AG09319 (cell line): ENCODE data around the gene CAMK2G.
"Not testable (repeated sequence)": the region's sequence is repeated elsewhere in the genome, so short reads cannot be mapped to it uniquely, and the experiment has no call there.

Source experiments
- DNase-seq: peaks from one replicate; pipeline ENCODE4 v3.0.0-alpha.2; 2010; ENCODE audit warnings: low read depth; ENCODE audit errors: extremely low read depth
- CTCF ChIP-seq: IDR thresholded peaks from 2 replicates; pipeline ENCODE4 v1.5.1; 2011; ENCODE audit warnings: low read depth, mild to moderate bottlenecking, inconsistent platforms, low read length, moderate library complexity

CAMK2G gene

GRCh38 chr10:73899423-73899822 is 25.1 kb upstream of the CAMK2G start:
- no peak for TF ChIP-seq CTCF
- no peak for DNase-seq

GRCh38 chr10:73898730-73899410 is 24.5 kb upstream of the CAMK2G start:
- no peak for DNase-seq
- TF ChIP-seq CTCF = no peak

- no peak for DNase-seq
- no peak for TF ChIP-seq CTCF
Measured at GRCh38 chr10:73897693-73898092, 23.3 kb upstream of the CAMK2G start.

GRCh38 chr10:73895381-73895780 is 21.0 kb upstream of the CAMK2G start:
- DNase-seq = not testable (repeated sequence)

- no peak for DNase-seq
- no peak for TF ChIP-seq CTCF
Measured at GRCh38 chr10:73894245-73894971, 20.1 kb upstream of the CAMK2G start.

GRCh38 chr10:73893426-73893825 is 19.1 kb upstream of the CAMK2G start:
- no peak for DNase-seq
- no peak for TF ChIP-seq CTCF

- TF ChIP-seq CTCF = no peak
- no peak for DNase-seq
Measured at GRCh38 chr10:73892310-73893030, 18.1 kb upstream of the CAMK2G start.
